Measurements from ENCODE around the gene ZYX.

The ZYX gene

GRCh38 chr7:143380646-143381426 is at the start of gene ZYX:
ZYX (plus strand) TSS chr7:143381345; CDS start chr7:143381572, 227 bp downstream.
- DNase-seq, result peak; percentile 21 to 91 (median 78)

GRCh38 chr7:143334244-143334643 is 46.9 kb upstream of the ZYX start:
- no peak for DNase-seq

GRCh38 chr7:143337216-143337615 is 43.9 kb upstream of the ZYX start:
- no peak for DNase-seq

- no peak for DNase-seq
These were observed 39.3 kb upstream of the ZYX start for GRCh38 chr7:143341842-143342241.

GRCh38 chr7:143343596-143343995 is 37.5 kb upstream of the ZYX start:
- DNase-seq, result no peak

GRCh38 chr7:143345428-143345900 is 35.7 kb upstream of the ZYX start:
- peak in 2 of 56 donors; percentile 22 to 42 for DNase-seq

- DNase-seq, result no peak
These were observed 35.1 kb upstream of the ZYX start for GRCh38 chr7:143346018-143346417.

GRCh38 chr7:143347950-143348349 is 33.2 kb upstream of the ZYX start:
- DNase-seq, result no peak

GRCh38 chr7:143351060-143351459 is 30.1 kb upstream of the ZYX start:
- DNase-seq, result peak in 4 of 56 donors; percentile 24 to 52 (median 25)

- no peak for DNase-seq
These were observed 29.6 kb upstream of the ZYX start for GRCh38 chr7:143351574-143351973.

GRCh38 chr7:143352531-143353002 is 28.6 kb upstream of the ZYX start:
- no peak for DNase-seq

- no peak for DNase-seq
These were observed 26.8 kb upstream of the ZYX start for GRCh38 chr7:143354376-143354775.

GRCh38 chr7:143354965-143355364 is 26.2 kb upstream of the ZYX start:
- DNase-seq, result no peak

GRCh38 chr7:143355450-143356385 is 25.4 kb upstream of the ZYX start:
- peak in 1 of 56 donors; percentile 17 for DNase-seq

- no peak for DNase-seq
These were observed 24.6 kb upstream of the ZYX start for GRCh38 chr7:143356414-143357050.

- no peak for DNase-seq
These were observed 22.5 kb upstream of the ZYX start for GRCh38 chr7:143358626-143359025.

GRCh38 chr7:143359771-143360353 is 21.3 kb upstream of the ZYX start:
- DNase-seq, result no peak

- DNase-seq, result peak in 20 of 56 donors; percentile 13 to 58 (median 39)
These were observed 20.2 kb upstream of the ZYX start for GRCh38 chr7:143360788-143361551.

- DNase-seq, result peak in 8 of 56 donors; percentile 20 to 53 (median 40)
These were observed 19.5 kb upstream of the ZYX start for GRCh38 chr7:143361552-143362130.

Data from amygdala (tissue), 56 donors.